OCI-LY1 (cell line): Measurements from ENCODE around the gene MYO1D.

ENCODE experiments used
- EZH2 ChIP-seq: fragments of 200-600 bp; sonication (generic), shearing (Covaris generic); IDR thresholded peaks from 2 replicates; pipeline ENCODE4 v1.8.0; 2017; ENCODE audit warnings: borderline replicate concordance, mixed run types, mild to moderate bottlenecking, antibody characterized with exemption, low read length, moderate library complexity, mixed read lengths
- TF ChIP-seq, protein P1 (sequence below): fragments of 200-600 bp; sonication (generic), shearing (Covaris generic); IDR thresholded peaks from 2 replicates; pipeline ENCODE4 v1.5.1; 2017; ENCODE audit warnings: mild to moderate bottlenecking, antibody characterized with exemption, low read length, moderate library complexity, mixed read lengths

DNA sequence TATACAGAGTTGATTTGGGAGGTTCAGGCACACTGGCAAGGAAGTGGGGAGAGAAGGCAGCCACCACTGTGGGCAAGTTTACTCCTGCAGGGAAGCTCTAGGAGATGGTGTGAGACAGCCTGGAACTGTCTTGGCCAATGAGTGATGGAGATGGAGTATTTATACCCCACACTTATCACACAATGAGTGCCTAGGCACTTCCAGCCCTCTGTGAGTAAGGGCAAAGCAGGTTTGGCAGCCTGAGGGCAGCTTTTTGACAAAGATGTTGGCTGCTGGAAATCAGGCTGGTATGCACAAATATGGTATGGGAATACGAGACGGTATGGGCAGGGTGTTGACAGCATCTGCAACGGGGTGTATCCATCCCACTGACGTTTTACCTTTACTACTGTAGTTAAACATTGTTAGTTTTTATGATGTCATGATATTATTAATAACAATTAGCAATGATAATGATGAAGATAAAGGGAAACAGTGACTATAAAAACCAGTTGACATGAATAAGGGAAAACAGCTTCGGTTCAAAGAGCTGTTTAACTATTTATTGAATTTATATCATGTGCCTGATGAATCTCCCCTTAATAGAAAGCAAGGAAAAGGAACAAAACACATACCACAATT, 240.2 kb downstream of the MYO1D start:
- TF ChIP-seq, protein P1, sequence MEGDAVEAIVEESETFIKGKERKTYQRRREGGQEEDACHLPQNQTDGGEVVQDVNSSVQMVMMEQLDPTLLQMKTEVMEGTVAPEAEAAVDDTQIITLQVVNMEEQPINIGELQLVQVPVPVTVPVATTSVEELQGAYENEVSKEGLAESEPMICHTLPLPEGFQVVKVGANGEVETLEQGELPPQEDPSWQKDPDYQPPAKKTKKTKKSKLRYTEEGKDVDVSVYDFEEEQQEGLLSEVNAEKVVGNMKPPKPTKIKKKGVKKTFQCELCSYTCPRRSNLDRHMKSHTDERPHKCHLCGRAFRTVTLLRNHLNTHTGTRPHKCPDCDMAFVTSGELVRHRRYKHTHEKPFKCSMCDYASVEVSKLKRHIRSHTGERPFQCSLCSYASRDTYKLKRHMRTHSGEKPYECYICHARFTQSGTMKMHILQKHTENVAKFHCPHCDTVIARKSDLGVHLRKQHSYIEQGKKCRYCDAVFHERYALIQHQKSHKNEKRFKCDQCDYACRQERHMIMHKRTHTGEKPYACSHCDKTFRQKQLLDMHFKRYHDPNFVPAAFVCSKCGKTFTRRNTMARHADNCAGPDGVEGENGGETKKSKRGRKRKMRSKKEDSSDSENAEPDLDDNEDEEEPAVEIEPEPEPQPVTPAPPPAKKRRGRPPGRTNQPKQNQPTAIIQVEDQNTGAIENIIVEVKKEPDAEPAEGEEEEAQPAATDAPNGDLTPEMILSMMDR = no peak
- no peak for TF ChIP-seq EZH2
